Activated CD8-positive, alpha-beta memory T cell treated with anti-CD3 and anti-CD28 coated beads, Interleukin-2, amount 50 U/mL, for 1 hour (primary cell): ENCODE measurements around the gene LTBP1.

Experiments used
- DNase-seq: peaks from one replicate; pipeline ENCODE4 v3.0.0-alpha.2; 2020; ENCODE audit errors: extremely low read depth

Gene LTBP1

DNA sequence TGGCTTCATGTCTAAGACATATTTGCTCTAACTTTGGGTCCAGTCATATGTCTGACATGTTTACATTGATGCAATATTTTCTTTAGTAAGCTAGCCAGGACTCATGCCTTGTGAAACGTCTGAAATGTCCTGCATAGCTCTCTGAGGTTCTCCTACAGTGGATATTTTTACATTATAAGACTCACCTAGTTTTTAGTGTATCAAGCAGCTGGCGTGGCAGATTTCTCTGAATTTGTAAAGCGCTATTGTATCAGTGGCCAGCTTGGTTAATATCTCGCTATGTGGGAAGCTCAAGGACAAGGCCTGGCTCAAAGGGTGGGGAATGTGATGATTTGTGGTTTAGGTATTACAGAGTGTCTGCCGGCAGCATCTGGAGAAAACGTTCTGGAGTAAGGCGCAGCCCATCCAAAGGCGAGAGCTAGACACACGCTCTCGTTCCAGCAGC, 164.3 kb downstream of the LTBP1 start:
- DNase-seq: no peak

DNA sequence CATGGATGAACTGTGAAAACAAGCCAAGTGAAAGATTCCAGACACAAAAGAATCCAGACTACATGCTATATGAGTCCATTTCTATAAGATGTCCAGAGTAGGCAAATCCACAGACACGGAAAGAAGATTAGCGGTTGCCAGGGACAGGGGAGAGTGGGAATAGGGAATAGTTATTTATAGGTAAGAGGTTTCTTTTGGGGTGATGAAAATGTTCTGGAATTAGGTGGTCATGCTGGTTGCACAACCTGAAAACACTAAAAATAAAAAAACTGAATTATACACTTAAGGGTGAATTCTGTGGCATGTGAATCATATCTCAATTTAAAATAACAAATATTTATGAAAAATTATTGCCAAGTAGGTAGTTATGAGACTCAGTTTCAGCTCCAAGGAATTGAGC, 168.4 kb downstream of the LTBP1 start:
- no peak for DNase-seq

DNA sequence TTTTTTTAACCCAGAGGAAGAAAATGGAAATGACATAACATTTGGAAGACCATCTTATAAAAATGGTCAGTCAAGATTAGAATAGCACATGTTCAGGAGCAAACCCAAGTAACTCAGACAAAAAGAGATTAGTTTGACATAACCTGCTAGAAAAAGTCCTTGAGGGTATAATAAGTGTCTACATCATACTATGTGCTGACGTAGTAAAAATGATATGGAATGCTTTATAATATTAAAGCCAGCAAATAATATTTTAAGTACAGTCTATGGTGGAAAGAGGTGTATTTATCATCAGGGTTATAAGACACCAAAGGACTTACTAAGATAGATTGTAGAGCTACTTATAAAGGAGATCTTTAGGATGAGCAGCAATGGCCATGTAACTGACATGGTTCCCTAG, 169.0 kb downstream of the LTBP1 start:
- no peak for DNase-seq

DNA sequence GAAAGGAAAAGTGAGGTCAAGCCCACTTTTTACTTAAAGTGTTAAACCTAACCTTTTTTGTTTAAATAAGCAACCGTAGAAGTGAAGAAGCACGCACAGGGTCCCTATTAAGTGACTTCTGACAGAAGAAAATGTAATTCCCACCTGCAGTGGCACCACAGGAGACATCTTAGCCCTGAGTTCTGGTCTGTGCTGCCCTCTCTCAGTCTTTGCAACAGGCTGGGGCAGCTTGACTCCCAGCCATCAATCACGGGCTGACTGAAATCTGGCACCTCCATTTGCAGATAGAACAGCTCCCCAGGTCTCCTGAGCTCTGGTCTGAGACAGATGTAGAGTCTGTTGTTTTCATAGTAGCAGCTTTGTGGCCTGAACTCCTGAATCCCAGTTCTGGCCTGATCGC, 170.0 kb downstream of the LTBP1 start:
- no peak for DNase-seq

DNA sequence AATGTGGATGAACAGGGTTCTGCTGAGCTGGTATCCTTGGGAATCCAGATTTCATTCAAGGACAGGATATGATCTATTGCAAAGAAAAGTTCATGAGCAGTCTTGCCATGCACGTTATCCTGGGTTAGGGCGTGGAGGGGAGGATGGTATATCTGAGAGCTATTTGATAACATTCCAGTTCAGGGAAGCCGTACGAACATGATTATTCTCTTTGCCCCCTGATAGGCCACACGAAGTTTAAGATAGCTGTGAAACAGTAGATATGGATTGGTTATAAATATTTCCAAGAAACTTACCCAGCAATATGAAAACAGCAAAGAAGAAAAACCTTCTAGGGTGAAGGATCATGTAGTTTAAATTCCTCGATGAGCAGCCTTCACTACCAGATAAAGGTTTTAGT, 171.9 kb downstream of the LTBP1 start:
- no peak for DNase-seq

DNA sequence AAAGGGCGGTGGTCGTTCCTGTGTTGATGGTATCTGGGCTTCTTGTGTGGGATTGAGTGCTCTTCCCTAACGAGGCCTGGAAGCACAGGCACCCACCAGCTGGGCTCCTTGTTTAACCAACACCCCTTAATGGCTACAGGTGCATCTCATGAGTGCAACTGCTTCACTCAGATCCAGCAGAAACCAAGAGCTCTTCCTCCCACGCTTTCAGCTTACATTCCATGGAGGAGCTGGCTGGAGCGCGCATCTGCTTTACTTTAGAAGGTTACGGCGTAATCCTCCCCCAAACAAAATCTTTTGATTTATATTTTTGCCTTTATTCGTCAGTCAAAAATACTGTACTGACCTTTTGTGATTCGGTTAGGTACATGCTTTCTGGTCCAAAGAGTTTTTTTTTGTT, 174.7 kb downstream of the LTBP1 start:
- no peak for DNase-seq

DNA sequence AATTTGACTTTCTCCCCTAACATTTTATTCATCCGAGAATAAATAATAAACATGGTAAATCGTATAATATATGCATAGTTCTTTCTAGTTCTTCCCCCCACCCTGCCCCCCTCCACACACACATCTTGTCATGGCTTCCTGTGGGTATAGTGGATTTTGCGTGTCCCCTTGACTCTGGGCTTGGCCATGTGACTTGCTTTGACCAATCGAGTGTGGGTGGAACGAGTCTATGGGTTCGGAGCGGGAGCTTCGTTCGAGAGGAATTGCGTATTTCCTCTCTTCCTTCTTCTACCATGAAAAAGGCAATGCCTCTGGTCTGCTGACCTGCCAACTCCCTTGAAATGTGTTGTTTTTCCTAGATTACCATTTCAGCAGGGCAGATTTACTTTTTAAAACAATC, 175.2 kb downstream of the LTBP1 start:
- DNase-seq: no peak

DNA sequence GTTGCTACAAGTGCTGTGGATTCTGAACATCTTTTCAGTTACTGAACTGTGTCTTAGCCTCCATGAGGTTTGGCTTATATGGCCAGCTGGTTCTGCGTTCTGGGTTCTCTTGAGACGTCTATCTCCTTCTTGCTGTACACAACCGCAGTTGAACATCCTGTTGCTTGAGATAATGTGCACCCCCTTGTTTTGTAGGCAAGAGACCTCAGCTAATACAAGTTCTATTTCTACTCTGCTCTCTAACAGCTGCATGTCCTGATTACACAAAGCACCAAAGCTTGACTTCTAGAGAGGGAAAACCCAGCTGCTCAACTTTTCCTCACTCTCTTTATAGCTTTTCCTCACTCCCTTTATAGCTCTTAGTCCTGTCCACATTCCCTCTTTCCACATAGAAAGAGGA, 176.0 kb downstream of the LTBP1 start:
- DNase-seq: no peak

DNA sequence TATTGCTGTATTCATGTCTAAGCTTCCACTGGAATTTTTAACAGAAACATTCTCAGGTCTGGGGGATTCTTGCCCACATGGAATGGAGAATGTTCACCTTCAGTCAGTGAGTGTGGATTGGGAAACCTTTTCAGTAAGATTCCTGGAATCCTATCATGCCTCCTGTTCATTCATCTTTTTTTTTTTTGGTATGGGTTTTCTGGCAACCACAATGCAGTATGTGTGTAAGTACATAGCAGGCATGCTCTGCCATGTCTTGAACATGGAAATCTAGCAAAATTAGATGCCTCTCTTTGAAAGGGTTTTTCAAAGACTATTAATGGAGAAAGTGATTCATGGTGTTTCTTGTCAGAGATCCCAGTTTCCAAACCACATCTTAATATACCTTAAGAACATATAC, 176.5 kb downstream of the LTBP1 start:
- no peak for DNase-seq

DNA sequence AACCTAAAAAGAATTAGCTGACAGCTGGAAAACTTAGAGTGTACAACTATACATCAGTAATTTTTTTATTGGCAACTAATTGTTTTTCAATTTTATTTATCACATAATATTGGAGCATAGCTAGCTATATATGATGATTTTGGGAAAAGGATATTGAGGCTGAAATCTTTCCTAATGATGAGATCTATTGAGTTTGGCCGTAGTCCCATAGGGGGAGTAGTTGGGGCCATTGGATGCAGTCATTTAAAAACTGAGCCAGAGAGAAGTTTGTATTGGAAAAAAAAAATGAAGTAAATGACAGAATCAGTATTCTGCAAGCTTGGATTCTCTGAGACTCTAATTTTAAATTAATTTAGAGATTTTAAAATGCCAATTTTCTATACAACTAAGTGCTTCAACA, 179.8 kb downstream of the LTBP1 start:
- no peak for DNase-seq

DNA sequence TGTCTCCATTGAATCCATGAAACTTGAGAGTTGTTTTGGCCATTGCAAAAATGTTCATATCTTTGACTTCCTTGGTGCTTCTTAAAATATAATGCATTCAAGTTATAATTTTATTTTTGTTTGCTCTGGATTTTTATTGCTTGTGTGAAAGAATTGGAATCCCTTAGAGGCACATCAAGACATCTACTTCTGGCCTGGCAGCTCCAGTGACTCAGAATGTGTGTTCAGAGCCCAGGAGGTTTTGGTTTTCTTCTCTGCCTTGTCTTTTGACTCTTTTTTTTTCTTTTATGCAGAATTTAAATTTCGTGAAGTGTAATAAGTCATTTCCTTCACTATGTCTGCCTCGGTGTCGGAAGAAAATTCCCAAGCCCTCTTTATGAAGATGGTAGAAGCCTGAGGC, 180.2 kb downstream of the LTBP1 start:
- DNase-seq: no peak

DNA sequence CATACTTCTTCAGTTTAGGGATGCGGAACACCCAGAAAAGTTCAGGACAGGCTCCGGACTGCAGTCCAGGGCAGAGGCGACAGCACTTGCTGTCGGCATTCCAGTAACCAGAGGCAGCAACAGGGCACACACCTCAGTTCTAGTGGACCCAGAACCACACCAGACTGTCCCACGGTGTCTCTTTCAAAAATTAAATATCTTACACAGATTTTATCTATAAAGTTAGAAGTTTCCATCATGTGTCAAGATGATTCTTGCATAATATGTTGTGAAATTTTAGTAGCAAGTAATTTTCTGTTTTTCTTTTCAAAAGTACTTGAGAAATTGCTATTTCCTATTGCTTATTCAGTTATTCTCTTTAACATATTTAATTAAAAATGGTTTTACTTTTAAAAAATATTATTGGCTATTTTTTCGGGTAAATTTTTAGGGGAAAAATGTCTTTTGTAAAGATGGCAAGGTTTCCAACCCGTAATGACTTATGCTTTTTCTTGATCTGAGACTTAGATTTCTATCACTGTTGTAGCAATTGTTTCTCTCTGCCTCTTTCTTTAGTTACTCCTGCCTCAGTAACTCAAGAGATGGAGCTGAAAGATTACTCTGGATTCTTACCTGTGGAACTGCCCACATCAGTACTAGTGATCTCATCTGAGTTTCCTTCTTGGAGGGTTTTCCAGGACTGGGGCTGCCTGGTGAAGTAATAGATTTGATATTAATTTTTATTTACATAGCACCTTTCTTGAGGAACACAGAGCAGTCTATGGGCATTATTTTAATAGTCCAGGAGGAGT, 182.7 kb downstream of the LTBP1 start:
- no peak for DNase-seq

DNA sequence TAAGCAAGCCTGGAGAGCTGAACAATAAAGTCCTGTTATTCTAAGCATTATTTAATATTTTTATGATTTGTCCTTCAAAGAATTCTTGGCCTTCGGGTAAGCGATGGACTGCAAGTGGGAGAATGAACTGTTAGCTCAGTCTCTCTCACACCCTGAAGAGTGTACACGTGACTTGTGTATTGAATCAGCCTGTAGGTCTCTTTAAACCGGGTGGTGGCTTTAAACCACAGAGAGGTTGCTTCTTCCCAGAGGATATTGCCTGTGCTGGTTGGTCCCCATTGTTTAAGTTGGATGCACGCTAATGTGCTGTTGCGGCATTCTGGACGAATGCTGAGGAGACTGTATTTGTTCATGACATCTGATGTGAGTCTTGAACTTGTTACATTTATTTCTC, 183.3 kb downstream of the LTBP1 start:
- no peak for DNase-seq

DNA sequence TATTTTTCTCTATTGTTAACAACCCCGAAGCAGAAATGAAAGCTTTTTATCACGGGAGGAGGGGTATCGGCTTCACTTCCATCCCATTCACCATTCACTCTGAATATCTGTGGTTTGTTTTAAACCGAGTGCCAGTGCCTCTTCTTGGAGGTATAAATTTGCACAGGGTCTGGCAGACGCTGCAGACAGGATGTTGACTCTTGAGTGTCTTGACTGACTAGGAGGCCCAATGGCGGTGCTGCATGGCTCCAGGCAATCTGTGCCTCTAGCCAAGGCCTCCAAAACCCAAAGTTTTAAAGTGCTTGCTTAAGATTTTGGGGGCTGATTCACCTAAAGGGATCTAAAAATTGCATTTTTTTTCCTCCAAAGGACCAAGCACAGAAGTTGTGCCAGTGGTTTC, 183.8 kb downstream of the LTBP1 start:
- no peak for DNase-seq

DNA sequence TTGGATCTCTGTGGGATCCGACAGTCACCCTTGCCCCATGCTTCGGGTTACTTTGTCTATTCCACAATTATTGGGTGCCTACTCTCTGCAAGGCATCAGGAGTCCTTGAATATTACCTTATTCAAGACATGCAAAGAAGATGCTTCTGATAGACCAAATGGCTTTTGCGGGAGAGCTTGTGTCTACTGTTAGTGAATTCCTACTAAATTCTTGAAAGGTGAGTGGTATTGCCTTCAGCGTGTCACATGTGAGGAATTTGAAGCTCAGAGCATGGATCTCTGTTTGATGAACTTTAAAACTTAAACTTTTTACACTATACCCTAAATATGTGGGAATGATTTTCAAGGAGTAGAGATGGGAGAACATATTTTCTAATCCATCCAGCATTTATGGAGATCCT, 184.4 kb downstream of the LTBP1 start:
- no peak for DNase-seq

DNA sequence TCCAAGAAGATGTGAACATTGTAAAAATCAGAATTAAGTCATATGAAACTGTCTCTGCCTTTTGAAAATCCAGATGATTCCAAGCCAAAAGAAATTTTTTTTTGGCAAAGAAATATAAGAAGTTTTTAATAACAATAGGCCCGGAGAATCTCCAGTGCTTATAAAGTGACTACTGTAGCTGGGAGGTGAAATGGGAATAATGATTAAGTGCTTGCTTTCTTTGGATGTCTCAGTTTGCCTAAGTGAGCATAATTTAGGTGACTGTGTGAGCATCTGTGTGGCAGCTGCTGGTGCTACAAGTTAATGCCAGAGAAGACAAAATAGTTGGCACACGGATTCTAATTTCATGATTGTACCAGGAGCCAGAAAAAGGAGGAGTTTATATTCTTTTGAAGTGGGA, 185.0 kb downstream of the LTBP1 start:
- no peak for DNase-seq

DNA sequence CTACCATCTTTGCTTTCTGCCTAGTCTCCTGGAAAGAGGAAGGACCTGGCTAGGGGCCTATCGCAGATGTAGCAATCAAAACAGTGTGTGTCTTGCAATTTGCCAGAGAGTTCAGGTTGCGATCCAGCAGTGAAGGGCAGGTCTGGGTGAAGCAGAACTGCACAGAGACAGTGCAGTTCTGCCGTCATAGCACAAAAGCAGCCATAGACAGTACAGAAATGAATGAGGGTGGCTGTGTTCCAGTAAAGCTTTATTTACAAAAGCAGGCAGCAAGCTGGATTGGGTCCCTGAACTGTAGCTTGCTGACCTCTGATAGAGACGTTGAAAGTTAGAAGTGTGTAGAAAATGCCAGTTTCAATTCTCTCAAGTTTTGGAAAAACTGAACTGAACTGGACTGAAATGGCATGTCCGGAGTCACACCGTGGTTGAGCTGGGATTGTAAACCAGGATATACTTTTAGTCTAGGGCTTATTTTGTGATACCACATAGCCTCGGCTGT, 186.8 kb downstream of the LTBP1 start:
- DNase-seq: no peak

DNA sequence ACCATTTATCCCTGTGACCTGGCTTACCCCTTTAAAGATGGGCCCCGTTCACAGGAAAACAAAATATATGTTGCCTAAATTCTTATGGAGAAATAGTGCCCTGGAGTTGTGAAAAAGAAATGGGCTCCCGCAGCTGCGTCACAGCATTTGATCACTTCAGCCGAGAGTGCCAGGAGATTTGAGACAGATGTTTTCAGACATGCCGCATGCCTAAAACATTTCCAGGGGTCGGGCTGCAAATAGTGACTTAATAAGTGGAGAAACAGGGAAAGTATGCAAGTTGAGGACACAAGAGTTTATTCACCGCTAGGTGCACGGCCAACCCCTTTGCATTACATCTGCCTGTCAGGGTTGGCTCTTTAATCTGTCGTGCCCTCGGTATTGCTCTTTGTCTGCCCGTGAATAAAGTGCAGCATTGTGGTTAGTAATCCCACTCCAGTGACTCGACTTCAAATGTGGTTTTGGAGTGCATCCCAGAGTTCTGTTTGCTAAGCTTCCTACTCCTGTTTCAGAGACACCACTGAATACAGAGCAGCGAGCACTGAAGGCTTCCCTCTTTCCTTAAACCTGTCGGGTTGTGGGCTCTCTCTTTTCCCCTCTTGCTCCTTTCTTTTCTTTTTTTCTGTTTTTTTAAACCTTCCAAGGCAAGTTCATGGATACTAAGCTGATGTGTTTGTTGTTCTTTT, 187.5 kb downstream of the LTBP1 start:
- DNase-seq: no peak

DNA sequence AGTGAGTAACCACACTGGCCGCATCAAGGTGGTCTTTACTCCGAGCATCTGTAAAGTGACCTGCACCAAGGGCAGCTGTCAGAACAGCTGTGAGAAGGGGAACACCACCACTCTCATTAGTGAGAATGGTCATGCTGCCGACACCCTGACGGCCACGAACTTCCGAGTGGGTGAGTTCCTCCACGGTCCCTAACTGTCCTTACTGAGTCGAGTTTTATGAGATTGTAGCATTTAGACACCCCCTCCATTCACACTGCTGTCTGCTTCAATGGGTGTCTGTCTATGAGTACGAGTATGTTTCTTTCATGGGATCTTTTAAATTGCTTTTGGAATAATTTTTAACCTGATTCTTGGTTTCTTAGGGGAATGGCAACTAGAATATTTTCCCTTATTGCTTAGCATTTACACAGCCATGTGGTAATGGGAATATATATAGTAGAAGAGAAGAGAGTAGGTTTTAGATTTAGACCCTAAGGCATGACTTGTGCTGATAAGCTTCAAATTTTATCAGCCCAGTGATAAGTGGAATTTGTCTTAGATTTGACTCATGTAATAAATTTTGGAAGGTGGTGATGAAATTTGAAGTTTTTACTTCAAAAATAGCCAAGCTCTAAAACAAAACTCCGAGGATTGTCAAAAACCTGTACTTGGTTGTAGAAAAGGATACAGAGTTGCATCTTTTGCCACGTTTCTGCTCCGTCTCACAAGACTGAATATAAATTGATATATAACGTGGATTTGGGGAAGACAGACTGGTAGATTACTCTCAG, 188.2 kb downstream of the LTBP1 start:
- DNase-seq: no peak

DNA sequence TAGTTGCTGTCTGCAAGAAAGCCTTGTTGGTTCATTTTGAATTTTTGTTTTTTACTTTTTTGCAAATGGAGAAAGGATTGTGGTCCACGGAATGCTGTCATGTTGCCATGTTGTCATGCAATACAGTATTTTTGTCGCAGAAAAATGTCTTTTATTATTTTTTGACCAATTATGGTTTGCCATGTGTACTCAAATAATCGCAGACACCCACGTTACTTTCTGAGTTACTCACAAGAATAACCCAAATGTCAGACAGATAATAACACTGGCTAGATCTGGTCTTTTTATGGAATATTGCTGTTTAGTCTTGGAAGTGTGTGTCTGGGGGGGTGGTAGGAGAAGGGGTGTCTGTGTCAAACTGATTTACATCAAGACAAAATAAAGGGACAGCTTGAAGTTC, 188.9 kb downstream of the LTBP1 start:
- DNase-seq: no peak

DNA sequence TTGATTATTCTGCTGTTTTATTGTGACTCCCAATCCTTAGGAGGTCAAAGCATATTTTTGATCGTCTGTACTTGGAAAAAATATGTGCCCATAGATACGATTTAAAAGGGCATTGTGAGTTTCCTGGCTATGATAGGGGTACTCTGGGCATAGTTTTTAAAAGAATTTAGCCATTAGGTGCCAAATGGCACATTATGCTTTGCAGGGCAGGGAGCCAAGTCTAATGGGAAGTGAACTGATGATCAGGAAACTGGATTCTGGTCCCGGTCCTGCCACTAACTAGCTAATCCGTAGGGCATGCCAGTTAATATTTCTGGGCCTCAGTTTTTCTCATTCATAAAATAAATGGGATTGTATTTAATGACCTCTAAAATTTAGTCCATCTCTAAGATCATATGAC, 189.3 kb downstream of the LTBP1 start:
- no peak for DNase-seq

DNA sequence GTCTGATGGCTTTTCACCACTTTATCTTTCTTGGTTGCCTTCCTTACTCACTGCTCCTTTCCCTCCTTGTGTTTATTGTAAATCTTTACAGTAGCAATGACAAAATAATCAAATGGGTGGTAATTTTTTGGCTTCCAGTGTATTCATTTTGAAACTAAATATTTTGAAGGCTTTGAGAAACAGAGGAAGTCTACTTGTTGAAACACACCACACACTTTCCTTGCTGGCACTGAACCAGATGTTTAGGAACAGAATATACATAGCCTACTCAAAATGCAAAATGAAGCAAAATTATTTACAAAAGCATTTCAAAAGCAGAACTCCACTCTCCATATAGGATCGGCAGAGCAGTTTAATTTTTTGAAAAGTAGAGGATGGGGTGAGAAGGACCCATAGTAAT, 189.8 kb downstream of the LTBP1 start:
- DNase-seq: no peak

DNA sequence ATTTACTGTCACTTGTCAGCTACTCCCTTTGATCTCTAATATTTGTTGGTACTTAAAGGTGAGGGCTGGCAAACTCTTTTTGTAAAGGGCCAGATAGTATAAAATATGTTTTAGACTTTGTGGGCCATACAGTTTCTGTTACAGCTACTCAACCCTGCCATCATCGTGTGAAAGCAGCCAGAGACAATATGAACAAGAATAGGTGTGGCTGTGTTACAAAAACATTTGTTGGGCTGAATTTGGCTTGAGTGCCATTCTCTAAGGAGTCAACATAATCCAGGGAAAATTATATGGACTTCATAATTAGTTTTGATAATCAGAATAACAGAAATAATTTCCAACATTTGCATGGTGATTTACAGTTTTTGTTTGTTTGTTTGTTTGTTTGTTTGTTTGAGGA, 190.6 kb downstream of the LTBP1 start:
- no peak for DNase-seq
